ENCODE results near the gene ZNF467.

ZNF467 gene

GRCh38 chr7:149773446-149774236 lies at the start of gene ZNF467:
Gene ZNF467 (minus strand): TSS chr7:149773588. CDS start chr7:149771032, 2,556 bp downstream.
- no peak for DNase-seq

GRCh38 chr7:149822353-149822943 lies 49.1 kb upstream of the ZNF467 start:
- DNase-seq = no peak

- DNase-seq = no peak
These were observed 48.1 kb upstream of the ZNF467 start for GRCh38 chr7:149821191-149822148.

GRCh38 chr7:149820622-149821190 lies 47.3 kb upstream of the ZNF467 start:
- DNase-seq = no peak

GRCh38 chr7:149819961-149820340 lies 46.6 kb upstream of the ZNF467 start:
- no peak for DNase-seq

GRCh38 chr7:149819141-149819960 lies 46.0 kb upstream of the ZNF467 start:
- DNase-seq = no peak

GRCh38 chr7:149818536-149818840 lies 45.1 kb upstream of the ZNF467 start:
- no peak for DNase-seq

- DNase-seq = no peak
These were observed 44.6 kb upstream of the ZNF467 start for GRCh38 chr7:149817836-149818535.

- no peak for DNase-seq
These were observed 43.9 kb upstream of the ZNF467 start for GRCh38 chr7:149817301-149817771.

GRCh38 chr7:149816794-149817193 lies 43.4 kb upstream of the ZNF467 start:
- no peak for DNase-seq

- no peak for DNase-seq
These were observed 42.9 kb upstream of the ZNF467 start for GRCh38 chr7:149816267-149816751.

- DNase-seq = no peak
These were observed 42.4 kb upstream of the ZNF467 start for GRCh38 chr7:149815661-149816266.

GRCh38 chr7:149815121-149815520 lies 41.7 kb upstream of the ZNF467 start:
- no peak for DNase-seq

- no peak for DNase-seq
These were observed 41.1 kb upstream of the ZNF467 start for GRCh38 chr7:149814494-149814893.

- DNase-seq = no peak
These were observed 40.1 kb upstream of the ZNF467 start for GRCh38 chr7:149813254-149814035.

GRCh38 chr7:149811831-149812490 lies 38.6 kb upstream of the ZNF467 start:
- no peak for DNase-seq

GRCh38 chr7:149811221-149811620 lies 37.8 kb upstream of the ZNF467 start:
- DNase-seq = no peak

GRCh38 chr7:149809215-149809614 lies 35.8 kb upstream of the ZNF467 start:
- no peak for DNase-seq

GRCh38 chr7:149808311-149808710 lies 34.9 kb upstream of the ZNF467 start:
- no peak for DNase-seq

- no peak for DNase-seq
These were observed 33.3 kb upstream of the ZNF467 start for GRCh38 chr7:149806726-149807125.
